H9 (cell line): Measurements from ENCODE around the gene SETD3. TPM values are rescaled to one million over a fixed set of nuclear protein-coding genes. Genes with fewer than 3 reads are reported as not detected.

ENCODE experiments used
- DNase-seq: peaks from one replicate; pipeline ENCODE4 v3.0.0-alpha.2; 2017
- H2AFZ ChIP-seq: one replicate; pipeline ENCODE4 v1.6.1; 2013; ENCODE audit warnings: mild to moderate bottlenecking, low read length, control low read depth, moderate library complexity
- H2AK5ac ChIP-seq: 2 replicates; pipeline ENCODE4 v1.6.1; 2013; ENCODE audit warnings: low read length, control low read depth, mixed read lengths; ENCODE audit not compliant: insufficient read length
- H2BK120ac ChIP-seq: one replicate; pipeline ENCODE4 v1.6.1; 2013; ENCODE audit warnings: low read depth, mild to moderate bottlenecking, low read length, control low read depth, inconsistent platforms; ENCODE audit not compliant: poor library complexity, severe bottlenecking
- H2BK12ac ChIP-seq: 2 replicates; pipeline ENCODE4 v1.6.1; 2013; ENCODE audit warnings: low read length, control low read depth, mixed read lengths, low read depth; ENCODE audit not compliant: insufficient read length
- H2BK15ac ChIP-seq: 2 replicates; pipeline ENCODE4 v1.6.1; 2013; ENCODE audit warnings: low read depth, low read length, control low read depth
- H2BK20ac ChIP-seq: one replicate; pipeline ENCODE4 v1.6.1; 2013; ENCODE audit warnings: low read depth, mild to moderate bottlenecking, low read length, control low read depth, inconsistent platforms; ENCODE audit not compliant: poor library complexity, severe bottlenecking
- H2BK5ac ChIP-seq: 2 replicates; pipeline ENCODE4 v1.6.1; 2013; ENCODE audit warnings: low read length, control low read depth, mixed read lengths; ENCODE audit not compliant: insufficient read length
- H3K14ac ChIP-seq: 2 replicates; pipeline ENCODE4 v1.6.1; 2013; ENCODE audit warnings: low read length, control low read depth; ENCODE audit not compliant: insufficient read depth
- H3K18ac ChIP-seq: 2 replicates; pipeline ENCODE4 v1.6.1; 2013; ENCODE audit warnings: low read depth, mild to moderate bottlenecking, mixed read lengths, low read length, control low read depth; ENCODE audit not compliant: insufficient read length
- H3K23ac ChIP-seq: 2 replicates; pipeline ENCODE4 v1.6.1; 2013; ENCODE audit warnings: low read length, control low read depth, mixed read lengths, low read depth; ENCODE audit not compliant: insufficient read length
- H3K23me2 ChIP-seq: 2 replicates; pipeline ENCODE4 v1.6.1; 2013; ENCODE audit warnings: low read depth, mild to moderate bottlenecking, mixed read lengths, low read length, control low read depth; ENCODE audit not compliant: insufficient read length, poor library complexity, severe bottlenecking
- H3K27ac ChIP-seq: 2 replicates; pipeline ENCODE4 v1.5.1; 2013; ENCODE audit warnings: low read length, control low read depth, mixed read lengths, low read depth; ENCODE audit not compliant: insufficient read length
- H3K27me3 ChIP-seq: 2 replicates; pipeline ENCODE4 v1.6.1; 2013; ENCODE audit warnings: low read length, control low read depth, inconsistent platforms; ENCODE audit not compliant: insufficient read depth
- H3K4ac ChIP-seq: 2 replicates; pipeline ENCODE4 v1.6.1; 2013; ENCODE audit warnings: low read depth, mild to moderate bottlenecking, control low read depth, inconsistent platforms, low read length, moderate library complexity
- H3K4me1 ChIP-seq: 2 replicates; pipeline ENCODE4 v1.6.1; 2013; ENCODE audit warnings: low read length, control low read depth, inconsistent platforms; ENCODE audit not compliant: insufficient read depth
- H3K4me2 ChIP-seq: 2 replicates; pipeline ENCODE4 v1.6.1; 2013; ENCODE audit warnings: low read length, control low read depth, mixed read lengths; ENCODE audit not compliant: insufficient read length, insufficient read depth
- H3K56ac ChIP-seq: 2 replicates; pipeline ENCODE4 v1.6.1; 2013; ENCODE audit warnings: low read depth, mild to moderate bottlenecking, mixed read lengths, low read length, control low read depth; ENCODE audit not compliant: insufficient read length
- H3K79me1 ChIP-seq: 2 replicates; pipeline ENCODE4 v1.6.1; 2013; ENCODE audit warnings: low read depth, mild to moderate bottlenecking, moderate library complexity, low read length, control low read depth, inconsistent platforms; ENCODE audit not compliant: insufficient read depth, poor library complexity, severe bottlenecking
- H3K79me2 ChIP-seq: 2 replicates; pipeline ENCODE4 v1.6.1; 2013; ENCODE audit warnings: low read length, control low read depth, inconsistent platforms; ENCODE audit not compliant: insufficient read depth
- H3K9ac ChIP-seq: 2 replicates; pipeline ENCODE4 v1.6.1; 2013; ENCODE audit warnings: low read length, control low read depth, mixed read lengths; ENCODE audit not compliant: insufficient read length; ENCODE audit errors: extremely low read depth
- H3K9me3 ChIP-seq: one replicate; pipeline ENCODE4 v1.6.1; 2013; ENCODE audit warnings: low read depth, low read length, inconsistent platforms; ENCODE audit not compliant: control insufficient read depth
- H3T11ph ChIP-seq: one replicate; pipeline ENCODE4 v1.6.1; 2013; ENCODE audit warnings: mild to moderate bottlenecking, low read length, control low read depth, inconsistent platforms
- H4K20me1 ChIP-seq: one replicate; pipeline ENCODE4 v1.6.1; 2013; ENCODE audit not compliant: control insufficient read depth, insufficient read length, insufficient read depth
- H4K5ac ChIP-seq: 2 replicates; pipeline ENCODE4 v1.6.1; 2013; ENCODE audit warnings: low read depth, mild to moderate bottlenecking, mixed read lengths, low read length, control low read depth; ENCODE audit not compliant: insufficient read length
- H4K8ac ChIP-seq: replicated peaks from 2 replicates; pipeline ENCODE4 v1.6.1; 2013; ENCODE audit warnings: low read length, control low read depth, mixed read lengths, low read depth; ENCODE audit not compliant: insufficient read length
- H4K91ac ChIP-seq: 2 replicates; pipeline ENCODE4 v1.6.1; 2013; ENCODE audit warnings: low read depth, mild to moderate bottlenecking, moderate library complexity, mixed read lengths, low read length, control low read depth; ENCODE audit not compliant: insufficient read length
- H3K27ac Mint-ChIP-seq, 3 experiments: 2 replicates in 2 of 3; 3 replicates in 1 of 3; pipeline ENCODE4 v1.8.0; 2020 to 2021; ENCODE audit warnings: mixed read lengths in 3 of 3, mild to moderate bottlenecking in 1 of 3, moderate library complexity in 1 of 3
- H3K27me3 Mint-ChIP-seq: 2 replicates; pipeline ENCODE4 v1.8.0; 2021; ENCODE audit warnings: low read depth, mild to moderate bottlenecking, moderate library complexity, mixed read lengths
- H3K36me3 Mint-ChIP-seq, 3 experiments: 2 replicates in 2 of 3; 3 replicates in 1 of 3; pipeline ENCODE4 v1.8.0; 2020 to 2021; ENCODE audit warnings: low read depth in 3 of 3, mixed read lengths in 3 of 3; ENCODE audit not compliant: insufficient read depth in 1 of 3
- H3K4me1 Mint-ChIP-seq, 2 experiments: 2 replicates each; pipeline ENCODE4 v1.8.0; 2020; ENCODE audit warnings: mixed read lengths in 2 of 2
- H3K4me3 Mint-ChIP-seq, 2 experiments: 2 replicates in 1 of 2; 3 replicates in 1 of 2; pipeline ENCODE4 v1.8.0; 2020 to 2021; ENCODE audit warnings: mild to moderate bottlenecking in 2 of 2, mixed read lengths in 2 of 2, moderate library complexity in 1 of 2
- H3K9me3 Mint-ChIP-seq, 2 experiments: 2 replicates in 1 of 2; 3 replicates in 1 of 2; pipeline ENCODE4 v1.8.0; 2020; ENCODE audit warnings: mild to moderate bottlenecking in 2 of 2, mixed read lengths in 2 of 2, moderate library complexity in 1 of 2
- CTCF ChIP-seq: fragments of 200-600 bp; sonication (generic); conservative IDR thresholded peaks from 3 replicates; pipeline ENCODE4 v1.8.0; 2021; ENCODE audit warnings: antibody characterized with exemption, mild to moderate bottlenecking
- WGBS: extraction: QIAGEN DNeasy Blood & Tissue Kit; methylation state at CpG from one replicate; pipeline ENCODE4 v1.1.7; 2013; ENCODE audit warnings: missing lambda C conversion rate, low lambda C conversion rate, mixed read lengths; ENCODE audit not compliant: insufficient read length; ENCODE audit errors: extremely low coverage; 5-methylcytosine and 5-hydroxymethylcytosine counted together
- total RNA-seq: library from RNA; stranded (reverse); gene quantifications from 2 replicates; pipeline ENCODE4 v1.2.1, GENCODE V29; 2021

The SETD3 gene
- total RNA-seq, 1 experiment from 2014 or later = 56.7 TPM

DNA sequence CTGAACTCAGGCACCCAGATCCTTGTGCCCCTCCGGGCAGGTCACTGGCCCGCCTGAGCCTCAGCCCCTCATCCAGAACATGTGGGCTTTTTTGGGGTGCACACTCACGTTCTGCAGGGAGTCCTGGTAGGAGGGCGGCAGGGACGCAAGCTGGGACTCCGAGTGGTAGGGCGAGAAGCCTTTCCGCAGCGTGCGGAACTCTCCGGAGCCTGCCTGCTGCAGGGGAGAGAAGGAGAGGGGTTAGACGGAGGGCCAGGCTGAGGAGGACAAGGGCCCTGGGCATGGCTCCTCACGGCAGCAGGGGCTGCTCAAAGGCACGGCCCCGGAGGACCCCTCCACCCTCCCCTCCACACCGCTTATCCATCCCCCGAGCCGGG, 41.4 kb upstream of the SETD3 start:
- H3K9ac ChIP-seq = no peak overlapping the region
- H4K5ac ChIP-seq = no peak overlapping the region
- no peaks in the 10 kb centered on the region for H3K9me3 ChIP-seq
- no peak overlapping the region for H3K4me2 ChIP-seq
- H3K4ac ChIP-seq = no peak overlapping the region
- peaks cover 0 to 10% (median 0%) of the 10 kb centered on the region in 3 experiments; a peak in 4 of 7 replicates for H3K36me3 Mint-ChIP-seq
- H2AK5ac ChIP-seq = no peak overlapping the region
- no peak overlapping the region for H2AFZ ChIP-seq
- H3K14ac ChIP-seq = no peak overlapping the region
- no peak overlapping the region for H3K27ac ChIP-seq
- H2BK15ac ChIP-seq = no peak overlapping the region
- no peak for DNase-seq
- no peak overlapping the region for H4K91ac ChIP-seq
- H3K4me3 Mint-ChIP-seq = no peak overlapping the region
- no peak overlapping the region for H3K23ac ChIP-seq
- no peaks in the 10 kb centered on the region for H3K27me3 ChIP-seq
- WGBS = no CpG with 5 or more reads among the region's 18 CpGs
- H3T11ph ChIP-seq = no peak overlapping the region
- no peaks in the 10 kb centered on the region; the same call in 1 of the 2 replicates for H3K27me3 Mint-ChIP-seq
- no peaks in the 10 kb centered on the region for H3K23me2 ChIP-seq
- peaks cover 11% of the 10 kb centered on the region; the same call in 1 of the 2 replicates for H3K4me1 ChIP-seq
- H4K20me1 ChIP-seq = peaks cover 3% of the 10 kb centered on the region
- no peak for TF ChIP-seq CTCF
- H2BK12ac ChIP-seq = no peak overlapping the region
- no peak overlapping the region for H2BK120ac ChIP-seq
- H3K79me2 ChIP-seq = no peaks in the 10 kb centered on the region
- peaks cover 41 to 59% of the 10 kb centered on the region in 2 experiments for H3K4me1 Mint-ChIP-seq
- H2BK20ac ChIP-seq = no peak overlapping the region
- no peak overlapping the region for H4K8ac ChIP-seq
- peak overlapping the region in 2 of 3 experiments; percentile 66 to 70; a peak in 1 of 7 replicates for H3K27ac Mint-ChIP-seq
- H2BK5ac ChIP-seq = no peak overlapping the region
- no peak overlapping the region for H3K56ac ChIP-seq
- H3K9me3 Mint-ChIP-seq = no peaks in the 10 kb centered on the region
- no peak overlapping the region for H3K18ac ChIP-seq
- H3K79me1 ChIP-seq = no peaks in the 10 kb centered on the region
